Upper lobe of left lung (tissue), 6 donors: ENCODE results near the gene SMYD2. TPM values are rescaled to one million over a fixed set of nuclear protein-coding genes. Genes with fewer than 3 reads are reported as not detected.

Source experiments
- ATAC-seq, 2 donors: fragments of 200-7000 bp; cut with Tn5 transposase; one replicate each; pipeline ENCODE4 v1.9.1; 2022; ENCODE audit warnings: mild to moderate bottlenecking in 2 of 2, moderate library complexity in 2 of 2; ENCODE audit not compliant: low FRiP score in 2 of 2
- DNase-seq, 2 donors: peaks; one replicate each; pipeline ENCODE4 v3.0.0-alpha.2; 2019 to 2020
- H3K27ac ChIP-seq, 4 donors: fragments of 200-600 bp; sonication (generic); one replicate each; pipeline ENCODE4 v1.5.1; 2016 to 2019
- H3K27me3 ChIP-seq, 4 donors: fragments of 200-600 bp; sonication (generic); one replicate each; pipeline ENCODE4 v1.5.1; 2017 to 2019
- H3K36me3 ChIP-seq, 4 donors: fragments of 200-600 bp; sonication (generic); one replicate each; pipeline ENCODE4 v1.5.1; 2016 to 2019
- H3K4me1 ChIP-seq, 4 donors: fragments of 200-600 bp; sonication (generic); one replicate each; pipeline ENCODE4 v1.5.1; 2018 to 2019
- H3K4me3 ChIP-seq, 4 donors: fragments of 200-600 bp; sonication (generic); one replicate each; pipeline ENCODE4 v1.5.1; 2017 to 2019; ENCODE audit warnings: mild to moderate bottlenecking in 2 of 4, moderate library complexity in 1 of 4
- H3K9me3 ChIP-seq, 4 donors: fragments of 200-600 bp; sonication (generic); one replicate each; pipeline ENCODE4 v1.5.1; 2018 to 2019
- EP300 ChIP-seq, 4 donors: sonication (generic); formaldehyde crosslinking; IDR thresholded peaks; one replicate each; pipeline ENCODE4 v1.5.1; 2017; ENCODE audit warnings: antibody characterized with exemption in 4 of 4, control low read depth in 2 of 4
- POLR2A ChIP-seq, 4 donors: fragments of 450-650 bp; IDR thresholded peaks; one replicate each; pipeline ENCODE4 v1.5.1; 2016 to 2017; ENCODE audit warnings: antibody characterized with exemption in 4 of 4, mild to moderate bottlenecking in 2 of 4
- POLR2AphosphoS5 ChIP-seq, 2 donors: sonication (generic); formaldehyde crosslinking; IDR thresholded peaks; one replicate each; pipeline ENCODE4 v1.5.1; 2017; ENCODE audit warnings: antibody characterized with exemption in 2 of 2
- WGBS, 2 donors: methylation state at CpG; one replicate each; pipeline ENCODE4 v1.1.5; 2017 to 2018; 5-methylcytosine and 5-hydroxymethylcytosine counted together
- total RNA-seq, 6 donors: library from RNA; depleted of rRNA in 4 of 6; stranded (reverse); fragments of >200 nt in 4 of 6; gene quantifications; one replicate each; pipeline versions ENCODE4 v1.1.0 to v1.2.1, GENCODE V29; 2016 to 2021
- TF ChIP-seq, protein P1 (sequence below), 6 experiments: fragments of 450-650 bp in 4 of 6; fragments of 200-600 bp in 2 of 6; sonication (generic) in 2 of 6; IDR thresholded peaks; one replicate each; pipeline ENCODE4 v1.5.1; 2016 to 2019; ENCODE audit warnings: antibody characterized with exemption in 6 of 6
- donor health status: DM: no; HTN: no; CAD: no; lungs with moderate emphysema.
- donor health status: DM: no; HTN: yes; CAD: no; lungs with severe emphysema.

Gene SMYD2
- total RNA-seq, 6 donors from 2014 or later = 22.6 to 52.9 (median 34.8) TPM

DNA sequence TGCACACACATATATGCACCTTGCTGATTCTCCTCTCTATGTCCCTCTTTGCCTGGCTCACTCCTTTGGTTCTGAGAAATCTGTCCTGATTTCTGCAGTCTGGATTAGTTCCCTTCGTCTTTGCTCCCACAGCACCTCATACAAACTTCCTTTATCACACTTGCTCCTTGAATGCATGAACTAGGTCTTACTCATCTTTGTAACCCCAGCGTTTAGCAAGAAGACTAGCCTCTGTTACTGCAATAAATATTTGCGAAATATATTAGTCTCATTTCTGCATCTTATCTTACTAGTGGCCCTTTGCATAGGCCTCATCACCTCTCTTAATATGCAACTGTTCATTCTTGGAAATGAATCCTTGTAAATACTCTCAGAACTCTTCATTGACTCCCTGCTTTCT is 11.4 kb downstream of the SMYD2 start:
- H3K27me3 ChIP-seq = no peaks in the 10 kb centered on the region
- TF ChIP-seq, protein P1, sequence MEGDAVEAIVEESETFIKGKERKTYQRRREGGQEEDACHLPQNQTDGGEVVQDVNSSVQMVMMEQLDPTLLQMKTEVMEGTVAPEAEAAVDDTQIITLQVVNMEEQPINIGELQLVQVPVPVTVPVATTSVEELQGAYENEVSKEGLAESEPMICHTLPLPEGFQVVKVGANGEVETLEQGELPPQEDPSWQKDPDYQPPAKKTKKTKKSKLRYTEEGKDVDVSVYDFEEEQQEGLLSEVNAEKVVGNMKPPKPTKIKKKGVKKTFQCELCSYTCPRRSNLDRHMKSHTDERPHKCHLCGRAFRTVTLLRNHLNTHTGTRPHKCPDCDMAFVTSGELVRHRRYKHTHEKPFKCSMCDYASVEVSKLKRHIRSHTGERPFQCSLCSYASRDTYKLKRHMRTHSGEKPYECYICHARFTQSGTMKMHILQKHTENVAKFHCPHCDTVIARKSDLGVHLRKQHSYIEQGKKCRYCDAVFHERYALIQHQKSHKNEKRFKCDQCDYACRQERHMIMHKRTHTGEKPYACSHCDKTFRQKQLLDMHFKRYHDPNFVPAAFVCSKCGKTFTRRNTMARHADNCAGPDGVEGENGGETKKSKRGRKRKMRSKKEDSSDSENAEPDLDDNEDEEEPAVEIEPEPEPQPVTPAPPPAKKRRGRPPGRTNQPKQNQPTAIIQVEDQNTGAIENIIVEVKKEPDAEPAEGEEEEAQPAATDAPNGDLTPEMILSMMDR (IDR thresholded peaks at IDR 0.05) = no peak
- TF ChIP-seq POLR2A (IDR thresholded peaks at IDR 0.05) (no peak), EP300 (IDR thresholded peaks at IDR 0.05) (no peak), POLR2AphosphoS5 (IDR thresholded peaks at IDR 0.05) (no peak)
- WGBS, 2 donors = 59 to 79% methylated on average over 3 of the region's 3 CpGs
- no peaks in the 10 kb centered on the region for H3K9me3 ChIP-seq
- no peak overlapping the region for H3K4me3 ChIP-seq
- peak in 1 of 2 donors; percentile 26 for ATAC-seq
- H3K4me1 ChIP-seq = no peaks in the 10 kb centered on the region
- no peak overlapping the region for H3K27ac ChIP-seq
- DNase-seq = no peak
- no peaks in the 10 kb centered on the region for H3K36me3 ChIP-seq

DNA sequence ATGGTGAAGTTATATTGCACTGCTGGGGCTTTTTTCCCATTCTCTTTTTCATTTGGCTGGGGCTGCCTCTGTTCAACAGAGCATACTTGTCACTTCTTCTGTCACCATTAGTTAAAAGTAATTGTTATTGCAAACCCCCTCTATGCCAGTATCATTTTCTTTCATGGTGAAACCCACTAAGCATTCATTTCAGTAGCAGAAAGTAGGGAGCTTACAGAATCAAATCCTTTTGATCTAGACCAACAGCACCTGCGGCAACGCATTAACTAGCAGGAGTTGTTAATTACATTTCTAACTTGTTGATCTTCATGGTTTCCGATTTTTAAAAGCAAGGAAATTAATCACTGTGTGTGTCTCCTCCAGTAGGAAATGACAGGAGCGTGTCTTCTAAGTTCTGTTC is 15.0 kb downstream of the SMYD2 start:
- ATAC-seq (no peak), DNase-seq (no peak)
- peak overlapping the region in 1 of 4 donors; percentile 30 for H3K27ac ChIP-seq
- no peaks in the 10 kb centered on the region for H3K36me3 ChIP-seq
- H3K4me1 ChIP-seq = no peaks in the 10 kb centered on the region
- H3K9me3 ChIP-seq = no peaks in the 10 kb centered on the region
- WGBS, 2 donors = 68 to 71% methylated on average over 4 of the region's 4 CpGs
- no peak overlapping the region for H3K4me3 ChIP-seq
- TF ChIP-seq POLR2A (IDR thresholded peaks at IDR 0.05) (no peak), EP300 (IDR thresholded peaks at IDR 0.05) (no peak), POLR2AphosphoS5 (IDR thresholded peaks at IDR 0.05) (no peak)
- TF ChIP-seq, protein P1 (IDR thresholded peaks at IDR 0.05) = no peak
- H3K27me3 ChIP-seq = no peaks in the 10 kb centered on the region

DNA sequence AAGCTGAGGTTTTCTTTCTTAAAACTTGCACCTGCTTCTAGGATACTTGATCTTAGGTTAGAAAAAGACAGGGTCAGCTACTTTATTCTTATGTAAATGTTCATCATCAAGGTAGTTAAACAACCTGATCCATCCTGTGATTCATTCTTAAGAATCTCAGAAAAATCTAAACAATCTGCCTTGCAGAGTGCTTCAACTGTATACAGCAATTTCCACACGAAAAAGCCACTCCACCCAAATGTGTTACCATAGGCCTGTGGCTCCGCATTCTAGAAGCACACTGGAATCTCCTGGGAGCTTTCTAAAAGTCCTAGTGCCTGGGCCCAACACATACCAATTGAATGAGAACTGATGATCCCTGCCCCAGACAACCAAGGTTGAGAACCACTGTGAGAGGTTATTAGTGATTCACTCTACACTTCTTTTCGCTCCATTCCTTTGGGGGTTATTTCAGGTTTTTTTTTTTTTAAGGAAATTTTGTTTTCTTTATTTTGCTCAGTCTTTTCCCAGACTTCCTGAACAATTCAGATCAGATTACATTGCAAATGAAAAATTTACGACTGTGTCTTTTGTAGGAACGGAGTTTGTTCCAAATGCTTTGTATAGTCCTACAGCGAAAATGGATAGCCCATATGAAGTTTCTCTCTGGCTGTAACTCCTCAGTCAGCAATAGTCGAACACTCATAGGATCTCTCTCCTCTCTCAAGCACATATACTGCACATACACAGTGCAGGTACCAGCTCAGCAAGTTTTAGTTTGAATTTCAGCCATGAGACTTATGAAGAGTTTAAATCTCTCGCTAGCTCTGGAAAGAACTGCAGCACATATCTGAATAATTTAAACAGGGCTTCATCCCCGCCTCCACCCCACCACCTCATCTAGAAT is 16.1 kb downstream of the SMYD2 start:
- H3K27me3 ChIP-seq = no peaks in the 10 kb centered on the region
- ATAC-seq (peak in 1 of 2 donors; percentile 85), DNase-seq (no peak)
- TF ChIP-seq, protein P1 (IDR thresholded peaks at IDR 0.05) = no peak
- TF ChIP-seq POLR2AphosphoS5 (IDR thresholded peaks at IDR 0.05) = no peak
- TF ChIP-seq POLR2A (IDR thresholded peaks at IDR 0.05) = no peak
- no peak for TF ChIP-seq EP300 (IDR thresholded peaks at IDR 0.05)
- no peaks in the 10 kb centered on the region for H3K4me1 ChIP-seq
- no peak overlapping the region for H3K4me3 ChIP-seq
- H3K9me3 ChIP-seq = no peaks in the 10 kb centered on the region
- H3K36me3 ChIP-seq = no peaks in the 10 kb centered on the region
- H3K27ac ChIP-seq = no peak overlapping the region
- WGBS, 2 donors = 76 to 85% methylated on average over 9 of the region's 9 CpGs

DNA sequence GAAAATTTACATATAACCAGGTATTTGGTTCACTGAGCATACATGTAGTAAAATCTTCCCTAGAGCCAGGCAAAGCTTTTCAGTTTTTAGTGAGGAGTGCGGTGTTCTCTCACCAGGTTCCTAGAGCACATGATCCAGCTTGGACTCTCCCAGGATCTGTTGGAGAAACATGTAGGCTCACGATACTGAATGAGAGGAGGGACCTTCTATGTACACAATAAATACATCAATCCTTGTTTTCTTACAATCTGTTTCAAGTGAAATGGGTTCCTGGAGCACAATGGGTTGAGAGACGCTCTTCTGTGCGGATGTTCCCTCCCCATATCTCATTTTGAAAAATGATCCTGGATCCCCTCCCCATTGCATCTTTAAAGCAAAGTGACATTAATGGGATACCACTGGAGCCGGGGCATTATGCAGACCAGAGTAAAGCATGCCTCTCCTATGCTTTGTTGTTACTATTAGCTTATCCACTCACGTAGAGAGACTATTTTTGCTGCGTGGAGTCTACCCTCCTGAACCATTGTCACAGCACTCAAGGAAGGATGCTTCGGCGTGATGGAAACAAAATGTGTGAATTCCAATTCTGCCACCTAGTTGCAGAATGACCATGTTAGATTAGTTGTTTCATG is 19.3 kb downstream of the SMYD2 start:
- H3K27me3 ChIP-seq = no peaks in the 10 kb centered on the region
- DNase-seq (no peak), ATAC-seq (no peak)
- no peaks in the 10 kb centered on the region for H3K36me3 ChIP-seq
- no peaks in the 10 kb centered on the region for H3K9me3 ChIP-seq
- TF ChIP-seq, protein P1 (IDR thresholded peaks at IDR 0.05) = no peak
- TF ChIP-seq POLR2AphosphoS5 (IDR thresholded peaks at IDR 0.05) = no peak
- no peak for TF ChIP-seq EP300 (IDR thresholded peaks at IDR 0.05)
- no peak for TF ChIP-seq POLR2A (IDR thresholded peaks at IDR 0.05)
- no peak overlapping the region for H3K4me3 ChIP-seq
- H3K4me1 ChIP-seq = no peaks in the 10 kb centered on the region
- WGBS, 2 donors = 94 to 96% methylated on average over 9 of the region's 9 CpGs
- H3K27ac ChIP-seq = no peak overlapping the region
